Measurements from ENCODE around the gene DCXR.

Gene DCXR

GRCh38 chr17:82021107-82021899 is 16.2 kb downstream of the DCXR start:
- DNase-seq, result peak; percentile 11 to 35

- no peak for DNase-seq
Observed at GRCh38 chr17:82020572-82021106, 16.9 kb downstream of the DCXR start.

GRCh38 chr17:82019690-82020571 is 17.6 kb downstream of the DCXR start:
- peak; percentile 10 to 16 for DNase-seq

GRCh38 chr17:82018989-82019689 is 18.4 kb downstream of the DCXR start:
- no peak for DNase-seq

- DNase-seq, result no peak
Observed at GRCh38 chr17:82018152-82018988, 19.1 kb downstream of the DCXR start.

GRCh38 chr17:82017612-82018151 is 19.8 kb downstream of the DCXR start:
- DNase-seq, result no peak

GRCh38 chr17:82016875-82017459 is 20.5 kb downstream of the DCXR start:
- no peak for DNase-seq

- DNase-seq, result no peak
Observed at GRCh38 chr17:82016061-82016874, 21.2 kb downstream of the DCXR start.

- no peak for DNase-seq
Observed at GRCh38 chr17:82015311-82015971, 22.1 kb downstream of the DCXR start.

GRCh38 chr17:82014971-82015310 is 22.6 kb downstream of the DCXR start:
- no peak for DNase-seq

DNA sequence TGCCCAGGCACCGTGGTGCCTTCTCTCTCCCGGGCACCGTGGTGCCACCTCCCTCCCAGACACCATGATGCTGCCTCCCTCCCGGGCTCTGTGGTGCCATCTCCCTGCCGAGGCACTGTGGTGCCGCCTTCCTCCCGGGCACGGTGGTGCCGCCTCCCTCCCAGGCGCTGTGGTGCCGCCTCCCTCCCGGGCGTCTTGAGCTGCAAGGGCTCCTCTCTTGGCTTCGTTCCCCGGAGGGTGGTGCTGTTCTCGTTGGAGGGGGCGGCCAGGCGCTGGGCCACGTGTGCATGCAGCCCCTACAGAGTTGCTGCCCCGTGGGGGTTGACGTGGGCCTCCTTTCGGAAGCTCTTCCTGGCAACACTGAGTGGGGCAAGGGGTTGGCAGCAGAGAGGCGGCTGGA is 23.1 kb downstream of the DCXR start:
- no peak for DNase-seq

GRCh38 chr17:82013772-82014321 is 23.6 kb downstream of the DCXR start:
- no peak for DNase-seq

DNA sequence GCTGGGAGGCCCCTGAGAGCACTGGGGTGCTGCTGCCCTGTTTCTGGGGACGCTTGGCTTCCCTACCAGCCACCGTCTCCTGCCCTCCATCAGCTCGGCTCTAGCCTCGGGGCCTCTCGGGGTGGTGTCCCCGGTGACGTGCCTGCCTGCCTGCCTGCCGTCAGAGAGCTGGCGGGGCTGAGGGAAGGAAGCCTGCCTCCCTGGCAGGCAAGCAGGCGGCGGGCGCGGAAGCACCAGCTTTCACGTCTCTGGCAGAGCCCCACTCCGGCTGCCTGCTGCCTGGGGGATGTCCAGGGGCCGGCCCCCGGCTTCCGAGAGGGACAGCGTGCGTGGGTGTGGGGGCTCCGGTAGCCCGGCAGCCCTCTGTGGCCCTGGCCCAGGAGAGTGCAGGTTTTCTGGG is 24.2 kb downstream of the DCXR start:
- DNase-seq, result no peak

DNA sequence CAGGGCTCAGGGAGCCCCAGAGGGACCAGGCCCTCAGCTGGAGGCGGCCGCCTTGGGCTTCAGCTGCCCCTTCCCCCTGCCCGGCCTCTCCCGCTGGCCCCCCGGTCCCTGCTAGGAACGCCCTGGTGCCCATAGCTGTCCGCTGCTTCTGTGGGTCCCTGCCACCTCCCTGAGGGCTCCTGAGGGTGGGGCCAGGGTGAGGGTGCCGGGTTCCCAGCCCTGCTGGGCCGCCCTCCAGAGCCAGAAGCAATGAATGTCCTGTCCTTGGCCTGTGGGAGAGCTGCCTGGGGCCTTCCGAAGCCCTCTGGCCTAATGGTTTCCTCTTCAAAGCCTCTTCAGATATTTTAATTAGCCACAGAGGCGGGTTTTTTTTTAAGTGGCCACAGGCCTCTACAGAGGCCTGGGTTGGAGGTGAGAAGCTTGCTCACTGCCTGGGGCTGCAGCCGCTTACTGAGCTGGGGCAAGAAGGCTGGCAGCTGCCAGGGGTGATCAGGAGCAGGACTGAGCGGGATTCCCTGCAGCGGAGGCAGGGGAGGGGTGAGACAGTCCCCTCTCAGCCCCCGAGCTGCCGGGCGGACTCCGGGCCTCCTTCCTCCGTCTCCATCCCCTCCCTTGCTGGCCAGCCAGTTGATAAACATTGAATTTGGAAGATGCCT is 24.7 kb downstream of the DCXR start:
- no peak for DNase-seq

- no peak for DNase-seq
Observed at GRCh38 chr17:82012261-82012639, 25.2 kb downstream of the DCXR start.

- no peak for DNase-seq
Observed at GRCh38 chr17:82011617-82012187, 25.8 kb downstream of the DCXR start.

DNA sequence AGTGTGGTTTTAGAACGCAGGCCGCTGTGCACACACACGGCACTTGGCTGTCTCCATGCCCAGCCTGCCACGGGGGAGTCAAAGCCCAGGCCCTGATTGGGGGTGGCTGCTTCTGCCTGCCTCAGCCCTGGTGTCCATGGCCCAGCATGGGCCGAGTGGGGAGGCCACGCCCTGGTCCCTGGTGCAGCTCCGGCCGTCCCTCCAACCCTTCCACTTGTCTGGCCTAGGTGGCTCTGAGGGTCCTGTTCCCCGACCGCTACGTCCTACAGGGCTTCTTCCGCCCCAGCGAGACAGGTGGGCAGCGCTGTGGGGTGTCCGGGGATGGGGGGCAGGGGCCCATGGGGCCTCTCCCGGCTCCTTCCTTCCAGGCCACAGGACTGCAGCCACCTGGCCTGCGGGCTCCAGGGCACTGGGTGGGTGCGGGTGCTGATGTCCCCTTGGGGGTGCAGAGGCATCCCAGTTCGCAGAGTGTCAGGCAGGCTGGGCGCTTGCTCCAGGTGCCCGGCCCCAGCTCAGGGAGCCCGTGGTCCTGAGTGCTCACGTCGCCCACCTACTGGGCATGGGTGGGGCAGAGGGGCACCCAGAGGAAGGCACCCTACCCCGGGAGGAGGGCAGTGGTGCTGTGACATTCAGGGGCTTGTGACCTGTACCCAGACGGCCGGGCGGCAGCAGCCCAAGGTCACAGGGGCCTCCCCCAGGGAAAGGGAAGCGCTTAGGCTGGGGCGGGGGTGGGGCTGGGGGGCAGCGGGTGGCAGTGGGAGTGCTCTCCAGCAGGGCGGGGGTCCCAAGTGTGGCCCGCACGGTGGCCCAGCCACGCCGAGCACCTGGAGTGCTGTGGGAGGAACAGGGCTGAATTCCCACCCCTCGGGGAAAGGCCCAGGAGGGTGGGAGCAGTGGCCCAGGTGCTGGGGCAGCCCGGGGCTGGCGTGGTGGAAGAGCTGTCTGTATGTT is 26.6 kb downstream of the DCXR start:
- no peak for DNase-seq

- no peak for DNase-seq
Observed at GRCh38 chr17:82009413-82009812, 28.1 kb downstream of the DCXR start.
